Fibroblast of skin of abdomen (primary cell): ENCODE measurements around the gene RNF103. TPM values are rescaled to one million over a fixed set of nuclear protein-coding genes. Genes with fewer than 3 reads are reported as not detected.
"Not testable (repeated sequence)": the region's sequence is repeated elsewhere in the genome, so short reads cannot be mapped to it uniquely, and the experiment has no call there.

Experiments used
- DNase-seq: peaks from one replicate; pipeline ENCODE4 v3.0.0-alpha.2; 2013
- polyA plus RNA-seq, 2 experiments: library from polyadenylated mRNA; unstranded; fragments of 120-200 nt; gene quantifications; one replicate each; pipeline ENCODE4 v1.2.1, GENCODE V29; 2013; ENCODE audit not compliant: insufficient read length in 2 of 2

RNF103 gene
- polyA plus RNA-seq (2013, experiment 1 of 2; ENCODE audit: insufficient read length) = 17.6 TPM
- polyA plus RNA-seq (2013, experiment 2 of 2; ENCODE audit: insufficient read length) = 16.3 TPM

DNA sequence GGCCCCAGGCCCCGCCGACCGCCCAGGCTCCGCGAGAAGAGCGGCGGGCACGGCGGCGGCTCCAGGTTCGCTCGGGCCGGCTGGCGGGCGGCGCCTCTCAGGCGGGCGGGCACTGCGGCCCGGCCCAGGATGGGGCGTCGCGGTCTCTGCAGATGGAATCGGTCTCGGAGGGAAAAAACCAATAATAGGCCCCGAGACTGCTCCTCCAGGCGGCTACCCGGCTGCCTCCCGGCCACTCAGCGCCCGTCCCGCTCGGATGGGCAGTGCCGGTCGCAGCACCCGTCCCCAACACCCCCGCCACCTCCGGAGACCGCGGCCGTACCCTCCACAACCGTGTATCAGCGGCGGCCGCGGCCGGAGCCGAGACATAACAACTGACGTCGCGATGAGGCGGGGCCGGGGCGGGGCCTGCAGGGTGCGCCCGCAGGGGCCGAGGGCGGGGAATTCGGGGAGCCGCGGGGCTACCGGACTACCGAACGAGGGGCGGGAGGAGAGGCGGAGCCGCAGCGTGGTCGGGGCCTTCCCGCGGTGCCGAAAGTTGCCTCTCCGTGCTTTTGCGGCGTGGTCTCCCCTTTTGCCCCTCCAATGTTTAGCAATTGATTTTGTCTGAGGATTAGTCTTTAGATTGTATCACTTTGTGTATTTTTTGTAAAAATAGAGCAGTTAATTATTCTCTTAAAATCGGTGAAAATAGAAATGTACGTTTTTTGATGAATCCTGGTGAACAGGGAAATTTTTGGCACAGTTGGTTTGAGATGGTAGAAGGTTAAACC lies at the start of gene RNF103:
Gene RNF103 (minus strand): TSS at position 372 of the 773 bp plus-strand sequence. CDS start 979 bp downstream, outside the sequence.
- peak; percentile 92 for DNase-seq

- no peak for DNase-seq
Measured at GRCh38 chr2:86673011-86673410, 49.3 kb upstream of the RNF103 start.

GRCh38 chr2:86672027-86672545 lies 48.4 kb upstream of the RNF103 start:
- no peak for DNase-seq

DNA sequence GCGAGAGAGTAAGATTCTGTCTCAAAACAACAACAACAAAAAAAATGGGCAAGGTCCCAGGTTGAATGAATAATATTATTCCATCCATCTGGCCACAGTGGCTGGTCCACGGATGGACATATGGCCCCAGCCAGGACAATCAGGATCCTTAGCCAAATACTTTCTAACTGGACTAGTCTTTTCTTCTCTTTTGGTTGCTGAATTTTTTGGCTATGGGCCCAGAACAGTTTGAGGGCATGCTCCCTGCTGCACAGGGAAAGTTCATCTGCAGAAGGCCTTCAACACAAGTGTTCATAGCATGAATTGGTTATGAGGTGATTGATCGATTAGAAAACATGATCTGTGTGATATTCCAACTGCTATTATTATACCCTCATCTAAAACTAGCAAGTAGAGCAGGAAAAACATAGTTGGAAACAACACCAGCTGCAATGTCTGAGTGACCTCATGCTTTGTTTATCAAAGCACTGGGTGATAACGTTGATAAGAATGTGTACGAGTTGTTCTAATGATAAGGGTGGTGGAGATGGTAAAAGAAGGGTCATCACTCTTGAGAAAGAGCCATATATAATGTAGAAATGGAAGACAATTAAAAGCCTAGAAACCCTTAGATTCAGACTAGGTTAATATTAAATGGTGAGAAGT lies 47.8 kb upstream of the RNF103 start:
- DNase-seq = no peak

- not testable (repeated sequence) for DNase-seq
Measured at GRCh38 chr2:86669323-86669722, 45.7 kb upstream of the RNF103 start.

DNA sequence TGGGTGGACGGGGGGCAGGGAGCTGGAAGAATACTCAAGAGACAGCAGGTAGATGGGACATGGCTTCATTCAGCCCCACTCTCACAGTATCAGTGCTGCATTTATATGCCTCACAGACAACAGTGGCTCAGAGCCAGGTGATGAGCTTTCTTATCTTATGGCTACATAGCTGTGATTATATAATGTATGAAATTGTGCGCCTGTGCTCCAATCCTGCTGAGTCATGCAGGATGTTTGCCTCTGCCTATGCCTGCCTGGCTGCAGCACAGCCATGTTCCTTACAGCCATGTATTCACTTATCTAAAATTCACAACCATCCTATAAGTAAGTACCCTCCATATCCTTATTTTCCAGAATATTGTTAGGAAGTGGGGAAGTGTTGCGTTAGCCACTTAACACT lies 37.7 kb upstream of the RNF103 start:
- DNase-seq = no peak

- no peak for DNase-seq
Measured at GRCh38 chr2:86650188-86650587, 26.5 kb upstream of the RNF103 start.

- DNase-seq = no peak
Measured at GRCh38 chr2:86649119-86649947, 25.7 kb upstream of the RNF103 start.

- peak; percentile 2 for DNase-seq
Measured at GRCh38 chr2:86648681-86649080, 25.0 kb upstream of the RNF103 start.

DNA sequence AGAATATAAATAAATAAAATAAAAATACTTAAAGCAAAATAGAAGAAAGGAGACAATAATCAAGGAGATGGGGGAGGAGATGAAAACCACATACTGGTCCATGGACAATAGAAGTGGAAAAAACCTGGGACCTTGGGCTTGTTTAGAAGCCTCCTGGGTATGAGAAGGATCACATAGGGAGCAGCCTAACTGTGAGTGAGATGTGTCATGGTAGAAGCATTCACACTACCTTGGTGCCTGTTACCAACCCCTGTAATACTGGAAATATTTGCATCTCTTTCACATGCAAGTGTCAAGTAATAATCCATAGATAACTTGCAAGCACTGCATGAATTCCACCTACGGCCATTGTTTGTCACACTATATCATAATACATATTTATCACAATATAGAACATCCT lies 23.2 kb upstream of the RNF103 start:
- no peak for DNase-seq

DNA sequence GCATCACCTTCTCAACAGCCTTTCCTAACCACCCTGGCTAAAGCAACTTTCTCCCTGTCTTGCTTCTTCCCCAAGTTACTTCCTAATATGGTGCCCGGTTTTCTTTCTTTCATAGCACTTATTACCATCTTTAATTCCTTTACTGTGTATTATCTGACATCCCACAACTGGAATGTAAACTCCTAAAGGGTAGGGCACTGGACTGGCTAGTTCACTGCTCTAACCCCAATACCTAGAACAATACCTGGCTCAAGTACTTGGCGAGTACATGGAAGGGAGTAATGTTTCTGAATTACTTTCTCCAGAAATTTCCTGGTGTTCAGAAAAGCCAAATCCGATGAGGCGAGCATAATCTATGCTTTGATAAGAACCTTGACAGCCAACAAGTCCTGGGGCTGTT lies 22.7 kb upstream of the RNF103 start:
- DNase-seq = no peak

GRCh38 chr2:86645752-86646151 lies 22.1 kb upstream of the RNF103 start:
- DNase-seq = no peak

- no peak for DNase-seq
Measured at GRCh38 chr2:86638712-86639111, 15.0 kb upstream of the RNF103 start.

DNA sequence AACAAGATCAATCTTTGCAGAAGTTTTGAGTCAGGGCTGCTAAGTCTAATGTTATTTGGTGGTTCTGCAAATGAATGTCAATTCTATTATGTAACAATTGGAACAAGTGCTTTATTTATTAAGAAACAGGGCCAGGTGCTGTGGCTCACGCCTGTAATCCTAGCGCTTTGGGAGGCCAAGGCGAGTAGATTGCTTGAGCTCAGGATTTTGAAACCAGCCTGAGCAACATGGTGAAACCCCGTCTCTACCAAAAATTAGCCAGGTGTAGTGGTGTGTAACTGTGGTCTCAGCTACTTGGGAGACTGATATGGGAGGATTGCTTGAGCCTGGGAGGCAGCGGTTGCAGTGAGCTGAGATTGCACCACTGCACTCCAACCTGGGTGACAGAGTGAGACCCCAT lies 13.2 kb upstream of the RNF103 start:
- no peak for DNase-seq

GRCh38 chr2:86634352-86634751 lies 10.7 kb upstream of the RNF103 start:
- peak; percentile 5 for DNase-seq

DNA sequence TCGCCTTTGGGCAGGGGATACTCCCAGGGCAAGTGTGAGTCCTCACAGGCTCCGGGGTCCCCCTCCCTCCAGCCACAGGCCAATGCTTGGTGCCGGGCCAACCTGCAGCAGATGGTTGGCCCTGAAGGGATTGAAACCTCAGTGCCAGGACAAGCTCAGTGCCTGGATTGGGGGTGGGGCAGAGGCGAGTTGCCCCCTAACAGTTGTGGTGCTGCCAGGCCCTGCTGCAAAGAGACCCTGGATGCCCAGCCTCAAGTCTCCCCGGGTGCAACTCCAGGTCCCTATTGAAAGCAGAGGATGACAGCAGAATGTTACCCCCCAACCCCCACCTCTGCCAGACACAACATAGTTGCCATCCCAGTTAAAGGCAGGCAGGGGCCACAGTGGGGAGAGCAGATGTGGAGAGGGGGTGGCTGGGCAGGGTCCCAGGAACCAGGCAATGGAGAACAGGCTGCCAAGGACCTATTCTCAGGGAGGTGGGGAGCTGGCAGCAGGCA lies 9.5 kb upstream of the RNF103 start:
- DNase-seq = no peak

GRCh38 chr2:86632672-86633071 lies 9.0 kb upstream of the RNF103 start:
- DNase-seq = no peak

DNA sequence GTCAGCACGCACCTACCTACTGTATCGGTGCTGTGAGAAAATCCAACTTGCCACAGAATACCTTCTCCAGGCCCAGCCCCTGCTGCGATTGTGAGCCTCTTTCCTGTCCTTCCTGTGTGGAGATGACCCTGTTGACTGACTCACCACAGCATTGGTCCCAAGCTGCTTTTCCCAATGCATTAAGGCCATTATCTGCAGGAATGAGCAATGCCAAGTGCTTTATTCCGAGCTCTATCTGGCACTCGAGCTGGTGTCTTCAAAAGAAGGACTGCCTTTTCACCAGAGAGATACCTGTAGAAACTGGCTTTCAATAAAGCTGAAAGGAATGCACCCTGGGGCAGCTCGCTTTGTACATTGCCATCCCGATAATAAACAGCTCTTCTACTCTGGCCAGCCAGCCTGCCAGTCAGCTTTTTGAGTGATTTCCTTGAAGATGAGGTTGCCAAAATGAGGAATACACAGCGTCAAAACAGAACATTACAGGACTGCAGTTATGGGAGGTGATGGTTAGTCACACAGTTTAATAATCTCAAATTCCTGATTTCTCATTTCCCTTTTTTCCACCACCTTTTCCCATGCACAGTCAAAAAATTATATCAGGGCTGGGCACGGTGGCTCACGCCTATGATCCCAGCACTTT lies 8.3 kb upstream of the RNF103 start:
- DNase-seq = no peak

- DNase-seq = no peak
Measured at GRCh38 chr2:86628091-86628522, 4.4 kb upstream of the RNF103 start.

GRCh38 chr2:86627550-86627949 lies 3.9 kb upstream of the RNF103 start:
- DNase-seq = no peak

DNA sequence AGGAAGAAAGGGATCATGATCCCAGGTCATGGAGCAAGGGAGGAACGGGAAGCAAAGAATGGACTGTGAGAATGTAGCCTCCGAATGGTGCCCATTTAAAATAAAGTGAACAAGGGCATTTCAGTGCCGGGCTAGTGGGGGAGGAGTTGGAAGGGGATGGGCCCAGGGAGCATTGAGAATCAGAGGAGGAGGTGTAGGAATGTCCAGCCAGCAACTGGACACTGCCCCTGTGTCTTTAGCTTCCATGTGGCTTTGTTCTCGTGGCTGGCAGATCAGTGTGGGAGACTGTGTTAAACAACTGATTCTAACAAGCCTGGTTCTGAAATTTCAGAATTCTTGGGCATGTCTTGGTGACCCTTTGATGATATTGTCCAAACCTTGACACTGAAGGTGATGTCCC lies 1.4 kb upstream of the RNF103 start:
- DNase-seq = no peak

GRCh38 chr2:86624267-86624547 lies 542 bp upstream of the RNF103 start:
- DNase-seq = peak; percentile 2
